Smooth muscle cell (in vitro differentiated cells): Measurements from ENCODE around the gene RAPSN. TPM values are rescaled to one million over a fixed set of nuclear protein-coding genes. Genes with fewer than 3 reads are reported as not detected.

Experiments
- DNase-seq: peaks from one replicate; lab custom pipeline; 2025; ENCODE audit not compliant: unreplicated experiment; lab: John Stamatoyannopoulos, UW
- H2AFZ ChIP-seq: fragments of 200-600 bp; sonication (generic); 2 replicates; pipeline ENCODE4 v1.6.0; 2016; ENCODE audit warnings: antibody characterized with exemption, low read depth, mild to moderate bottlenecking
- H3F3A ChIP-seq: fragments of 200-600 bp; sonication (generic); 2 replicates; pipeline ENCODE4 v1.6.0; 2017; ENCODE audit warnings: antibody characterized with exemption, low read depth
- H3K27ac ChIP-seq: fragments of 200-600 bp; sonication (generic); 2 replicates; pipeline ENCODE4 v1.5.1; 2016; ENCODE audit warnings: low read depth, mild to moderate bottlenecking
- H3K27me3 ChIP-seq: fragments of 200-600 bp; sonication (generic); 2 replicates; pipeline ENCODE4 v1.6.1; 2016; ENCODE audit warnings: low read depth, mild to moderate bottlenecking
- H3K36me3 ChIP-seq: fragments of 200-600 bp; sonication (generic); 2 replicates; pipeline ENCODE4 v1.5.1; 2016; ENCODE audit warnings: low read depth
- H3K4me1 ChIP-seq: fragments of 200-600 bp; sonication (generic); 2 replicates; pipeline ENCODE4 v1.5.1; 2016; ENCODE audit warnings: low read depth
- H3K4me2 ChIP-seq: fragments of 200-600 bp; sonication (generic); 2 replicates; pipeline ENCODE4 v1.6.0; 2016; ENCODE audit warnings: mild to moderate bottlenecking
- H3K4me3 ChIP-seq: fragments of 200-600 bp; sonication (generic); 2 replicates; pipeline ENCODE4 v1.5.1; 2016; ENCODE audit warnings: mild to moderate bottlenecking
- H3K79me2 ChIP-seq: fragments of 200-600 bp; sonication (generic); 2 replicates; pipeline ENCODE4 v1.6.0; 2016; ENCODE audit warnings: low read depth, mild to moderate bottlenecking
- H3K9ac ChIP-seq: fragments of 200-600 bp; sonication (generic); 2 replicates; pipeline ENCODE4 v1.6.0; 2016; ENCODE audit warnings: low read depth
- H3K9me3 ChIP-seq: fragments of 200-600 bp; sonication (generic); replicated peaks from 2 replicates; pipeline ENCODE4 v1.5.1; 2016; ENCODE audit warnings: low read depth
- H4K20me1 ChIP-seq: fragments of 200-600 bp; sonication (generic); 2 replicates; pipeline ENCODE4 v1.6.0; 2016; ENCODE audit warnings: low read depth
- CTCF ChIP-seq: fragments of 200-600 bp; sonication (generic); IDR thresholded peaks from 2 replicates; pipeline ENCODE4 v1.5.1; 2017; ENCODE audit warnings: borderline replicate concordance, mild to moderate bottlenecking, antibody characterized with exemption; ENCODE audit not compliant: insufficient read depth, poor library complexity, severe bottlenecking
- WGBS: methylation state at CpG from one replicate; pipeline ENCODE4 v1.1.7; 2016; ENCODE audit warnings: low lambda C conversion rate; 5-methylcytosine and 5-hydroxymethylcytosine counted together
- microRNA-seq: library from miRNA; unstranded; fragments of <30 nt; microRNA quantifications from one replicate; pipeline ENCODE4, GENCODE V29; 2016; ENCODE audit warnings: borderline number of aligned reads
- polyA plus RNA-seq: library from polyadenylated mRNA; unstranded; fragments of >200 nt; fragmentation: Nextera tagmentation; extraction: Ambion mirVana; gene quantifications from 2 replicates; pipeline ENCODE4 v1.2.1, GENCODE V29; 2016
- small RNA-seq: library from RNA; depleted of rRNA; stranded (forward); fragments of <200 nt; gene quantifications from one replicate; pipeline ENCODE3, GENCODE V24; 2014
- total RNA-seq: library from RNA; depleted of rRNA; stranded (reverse); fragments of >200 nt; gene quantifications from 2 replicates; pipeline ENCODE4 v1.2.3, GENCODE V29; 2014

Gene RAPSN
- total and polyA plus RNA-seq, 2 experiments from 2014 or later = 0.41 TPM; not detected in 1

- H3K4me1 ChIP-seq = no peaks in the 10 kb centered on the region
- H3K36me3 ChIP-seq = no peaks in the 10 kb centered on the region
- no peak overlapping the region for H3K9ac ChIP-seq
- no peak overlapping the region for H3K4me3 ChIP-seq
- no peaks in the 10 kb centered on the region for H3K9me3 ChIP-seq
- 85% methylated on average over 12 of the region's 13 CpGs for WGBS
- H2AFZ ChIP-seq = no peak overlapping the region
- DNase-seq = no peak
- no peaks in the 10 kb centered on the region for H4K20me1 ChIP-seq
- H3K27me3 ChIP-seq = no peaks in the 10 kb centered on the region
- H3K4me2 ChIP-seq = no peak overlapping the region
- no peaks in the 10 kb centered on the region for H3F3A ChIP-seq
- H3K27ac ChIP-seq = no peak overlapping the region
- no peak for TF ChIP-seq CTCF
- H3K79me2 ChIP-seq = no peaks in the 10 kb centered on the region
Observed at GRCh38 chr11:47387944-47388696, 60.8 kb downstream of the RAPSN start.

Small RNAs within 50 kb of the gene (microRNA-seq; reads per million reads assigned to microRNA genes)
- gene MIR4487 = not detected

Small RNAs within 50 kb of the gene (small RNA-seq; reads per million reads assigned to genes)
- gene MIR4487 = not detected

Other genes with a start within 250 kb of the RAPSN start
- 60.1 and 64.4 TPM in 2 replicates for gene DDB2, start 234.2 kb downstream of the RAPSN start, total RNA-seq
- 96.0 and 104 TPM in 2 replicates for gene DDB2, start 234.2 kb downstream of the RAPSN start, polyA plus RNA-seq
- gene ACP2, start 200.3 kb downstream of the RAPSN start, total RNA-seq = 31.4 and 62.4 TPM in 2 replicates
- 25.0 and 26.3 TPM in 2 replicates for gene ACP2, start 200.3 kb downstream of the RAPSN start, polyA plus RNA-seq
- 8.1 and 8.4 TPM in 2 replicates for gene NR1H3, start 191.1 kb downstream of the RAPSN start, total RNA-seq
- gene NR1H3, start 191.1 kb downstream of the RAPSN start, polyA plus RNA-seq = 13.7 and 19.2 TPM in 2 replicates
- gene MADD, start 179.0 kb downstream of the RAPSN start, total RNA-seq = 24.2 and 27.7 TPM in 2 replicates
- gene MADD, start 179.0 kb downstream of the RAPSN start, polyA plus RNA-seq = 13.1 and 15.0 TPM in 2 replicates
- gene MYBPC3, start 96.4 kb downstream of the RAPSN start, total RNA-seq = not detected in 2 replicates
- gene MYBPC3, start 96.4 kb downstream of the RAPSN start, polyA plus RNA-seq = 0.03 and 0.25 TPM in 2 replicates
- not detected in 2 replicates for gene SPI1, start 70.6 kb downstream of the RAPSN start, total RNA-seq
- gene SPI1, start 70.6 kb downstream of the RAPSN start, polyA plus RNA-seq = not detected in 2 replicates
- gene SLC39A13, start 40.5 kb downstream of the RAPSN start, total RNA-seq = 51.7 and 56.9 TPM in 2 replicates
- 138 and 143 TPM in 2 replicates for gene SLC39A13, start 40.5 kb downstream of the RAPSN start, polyA plus RNA-seq
- 71.2 and 99.8 TPM in 2 replicates for gene PSMC3, start 22.7 kb downstream of the RAPSN start, total RNA-seq
- 200 and 211 TPM in 2 replicates for gene PSMC3, start 22.7 kb downstream of the RAPSN start, polyA plus RNA-seq
- gene CELF1, start 104.0 kb upstream of the RAPSN start, total RNA-seq = 64.8 and 78.2 TPM in 2 replicates
- 42.5 and 49.4 TPM in 2 replicates for gene CELF1, start 104.0 kb upstream of the RAPSN start, polyA plus RNA-seq
- gene PTPMT1, start 116.5 kb upstream of the RAPSN start, total RNA-seq = 136 and 152 TPM in 2 replicates
- 75.5 and 103 TPM in 2 replicates for gene PTPMT1, start 116.5 kb upstream of the RAPSN start, polyA plus RNA-seq
- gene KBTBD4, start 129.8 kb upstream of the RAPSN start, total RNA-seq = 9.4 and 17.5 TPM in 2 replicates
- 13.7 and 14.2 TPM in 2 replicates for gene KBTBD4, start 129.8 kb upstream of the RAPSN start, polyA plus RNA-seq
- 53.8 and 60.8 TPM in 2 replicates for gene NDUFS3, start 129.9 kb upstream of the RAPSN start, total RNA-seq
- gene NDUFS3, start 129.9 kb upstream of the RAPSN start, polyA plus RNA-seq = 106 and 110 TPM in 2 replicates
- not detected in 2 replicates for gene FAM180B, start 137.5 kb upstream of the RAPSN start, total RNA-seq
- 0.46 TPM in 1 of 2 replicates, not detected in the other for gene FAM180B, start 137.5 kb upstream of the RAPSN start, polyA plus RNA-seq
- 0.09 and 1.3 TPM in 2 replicates for gene C1QTNF4, start 145.3 kb upstream of the RAPSN start, total RNA-seq
- 0.48 and 1.0 TPM in 2 replicates for gene C1QTNF4, start 145.3 kb upstream of the RAPSN start, polyA plus RNA-seq
- 74.0 and 97.0 TPM in 2 replicates for gene MTCH2, start 193.4 kb upstream of the RAPSN start, total RNA-seq
- 152 and 177 TPM in 2 replicates for gene MTCH2, start 193.4 kb upstream of the RAPSN start, polyA plus RNA-seq